GM04504 (cell line): ENCODE results near the gene SLC25A38.

Source experiments
- DNase-seq: peaks from one replicate; pipeline ENCODE4 v3.0.0-alpha.2; 2012; ENCODE audit warnings: low read depth

SLC25A38 gene

DNA sequence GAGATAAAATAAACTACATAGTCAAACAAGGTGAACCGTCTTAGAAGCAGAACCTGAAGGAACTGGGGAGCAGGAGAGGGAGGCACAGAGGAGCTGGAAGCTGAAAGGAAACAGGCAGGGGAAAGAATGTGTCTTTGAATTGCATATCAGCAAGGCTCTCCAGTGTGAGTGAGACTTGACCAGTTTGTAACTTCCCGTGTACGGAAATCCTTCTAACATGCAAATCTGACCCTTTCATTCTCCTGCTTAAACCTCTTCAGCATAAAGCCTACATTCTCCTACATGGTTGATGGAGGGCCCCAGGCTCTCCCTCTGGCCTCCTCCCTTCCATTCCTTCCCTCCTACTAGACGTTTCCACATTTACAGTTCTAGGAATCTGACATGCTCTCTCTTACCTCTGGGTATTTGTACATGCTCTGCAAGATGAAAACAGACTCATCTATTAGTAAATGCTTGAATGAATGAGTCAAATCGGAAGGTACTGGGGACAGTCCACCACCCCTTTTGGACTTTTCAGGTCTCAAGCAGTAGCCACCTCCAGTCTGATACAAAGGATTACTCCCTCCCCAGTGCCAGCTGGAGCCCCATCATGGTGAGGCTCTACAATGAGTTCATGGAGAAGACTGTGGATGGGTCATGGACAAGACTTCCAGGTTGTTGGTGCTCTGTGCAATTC lies 6.1 kb upstream of the SLC25A38 start:
- no peak for DNase-seq

DNA sequence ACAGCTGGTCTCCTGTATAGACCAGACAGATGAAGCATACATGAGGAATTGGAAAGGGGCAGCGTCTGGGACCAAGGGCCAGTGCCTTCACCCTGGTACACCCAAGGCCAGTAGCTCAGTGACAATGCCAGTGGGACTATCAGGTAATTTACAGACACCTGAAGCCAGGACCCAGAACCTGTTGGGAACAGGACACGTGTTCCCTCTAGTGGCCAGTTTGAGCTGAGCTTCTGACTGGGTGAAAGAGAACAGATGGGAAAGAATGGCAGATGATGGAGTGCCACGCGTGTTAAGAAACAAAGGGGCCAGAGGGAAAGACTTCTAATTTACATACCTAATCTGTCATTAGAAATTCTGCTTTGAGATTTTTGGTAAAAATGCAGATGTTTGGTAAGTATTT lies 5.1 kb upstream of the SLC25A38 start:
- no peak for DNase-seq

DNA sequence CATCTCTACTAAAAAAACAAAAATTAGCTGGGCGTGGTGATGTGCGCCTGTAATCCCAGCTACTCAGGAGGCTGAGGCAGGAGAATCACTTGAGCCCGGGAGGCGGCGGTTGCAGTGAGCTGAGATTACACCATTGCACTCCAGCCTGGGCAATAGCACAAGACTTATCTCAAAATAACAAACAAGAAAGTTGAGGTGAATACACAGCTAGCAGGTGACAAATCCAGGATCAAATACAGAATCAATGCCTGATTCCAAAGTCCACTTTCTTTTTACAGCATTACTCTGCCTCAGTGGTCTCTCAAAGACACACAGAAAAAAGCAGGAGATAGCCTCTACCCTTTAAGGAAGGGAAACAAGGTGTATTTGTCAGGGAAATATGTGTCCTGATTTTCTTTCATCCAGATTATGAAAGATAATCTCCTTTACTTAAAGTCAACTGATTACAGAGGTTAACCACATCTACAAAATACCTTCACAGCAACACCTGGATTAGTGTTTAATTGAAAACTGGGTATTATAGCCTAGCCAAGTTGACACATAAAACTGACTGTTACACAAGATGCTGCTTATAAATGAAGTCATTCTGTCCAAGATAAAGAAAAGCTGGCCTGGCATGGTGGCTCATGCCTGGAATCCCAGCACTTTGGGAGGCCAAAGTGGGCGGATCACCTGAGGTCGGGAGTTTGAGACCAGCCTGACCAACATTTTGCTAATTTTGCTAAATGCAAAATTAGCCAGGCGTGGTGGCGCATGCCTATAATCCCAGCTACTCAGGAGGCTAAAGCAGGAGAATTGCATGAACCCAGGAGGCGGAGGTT lies 4.0 kb upstream of the SLC25A38 start:
- DNase-seq, result no peak

DNA sequence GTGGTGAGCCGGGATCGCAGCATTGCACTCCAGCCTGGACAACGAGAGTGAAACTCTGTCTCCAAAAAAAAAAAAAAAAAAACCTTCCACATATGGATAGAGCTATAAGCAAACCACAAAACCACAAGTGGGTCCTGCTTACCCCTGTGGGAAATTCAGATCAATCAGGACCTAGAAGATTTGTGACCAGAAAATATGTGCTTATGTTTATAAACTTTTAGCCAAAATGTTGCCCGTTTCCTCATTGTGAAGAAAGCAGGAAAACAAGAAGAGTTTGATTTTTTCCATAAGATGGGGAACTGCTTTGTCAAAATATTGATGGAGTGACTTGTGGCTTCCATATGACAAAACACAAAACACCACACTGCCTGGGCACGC lies 3.4 kb upstream of the SLC25A38 start:
- no peak for DNase-seq

DNA sequence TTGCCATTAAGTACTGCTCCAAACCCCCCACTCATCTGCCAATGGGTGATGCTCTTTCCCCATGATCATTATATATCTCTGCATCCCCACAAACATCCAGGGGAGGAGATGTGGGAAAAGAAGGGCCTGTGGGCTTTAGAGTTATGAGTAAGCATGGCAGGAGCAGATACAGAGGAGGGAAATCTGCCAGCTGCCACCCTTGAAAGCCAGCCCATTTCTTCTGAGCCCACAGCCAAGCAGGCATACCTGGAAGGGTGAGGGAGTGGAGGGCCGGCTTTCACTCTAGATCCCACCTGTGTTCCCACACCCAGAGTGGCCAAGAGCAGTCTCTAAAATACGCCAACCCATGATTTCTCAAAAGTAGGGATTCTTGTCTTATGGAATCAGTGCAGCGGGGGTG lies 1.7 kb upstream of the SLC25A38 start:
- no peak for DNase-seq

DNA sequence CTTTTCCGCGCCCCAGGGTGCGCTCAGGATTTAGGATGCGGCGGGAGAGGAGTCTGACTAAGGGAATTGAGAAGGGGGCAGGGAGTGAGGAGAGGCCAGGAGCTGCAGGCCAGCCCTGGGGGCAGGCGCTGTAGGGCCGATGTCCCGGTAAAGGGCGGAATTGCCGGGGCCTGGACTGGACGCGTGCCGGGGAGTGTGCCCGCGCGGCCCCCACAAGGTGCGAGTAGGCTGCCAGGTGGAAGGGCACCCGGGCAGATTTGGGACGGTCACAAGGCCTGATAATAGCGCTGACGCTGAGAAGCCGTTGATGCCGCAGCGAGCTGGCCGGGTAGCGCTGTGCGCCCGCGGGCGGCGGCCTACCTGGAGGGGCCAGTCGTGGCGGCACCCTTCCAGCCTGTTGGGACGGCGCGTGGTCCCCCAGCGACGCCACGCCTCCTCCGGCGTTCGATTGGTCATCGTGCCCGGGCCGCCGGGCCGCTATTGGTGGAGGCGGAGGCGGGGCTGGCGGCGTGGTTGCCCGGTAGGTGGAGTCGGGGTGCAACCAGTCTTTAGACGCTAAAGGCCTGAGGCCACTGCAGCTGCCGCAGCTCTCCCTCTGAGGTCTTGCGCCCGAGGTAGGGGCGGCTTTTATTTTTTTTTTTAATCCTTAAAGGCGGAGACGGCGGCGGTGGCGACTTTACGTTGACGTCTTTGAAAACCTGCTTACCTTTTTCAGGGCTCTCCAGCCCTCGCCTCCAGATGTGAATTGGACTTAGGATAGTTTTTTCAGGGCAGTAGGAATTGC lies 903 bp downstream of the SLC25A38 start:
- DNase-seq, result peak; percentile 79

DNA sequence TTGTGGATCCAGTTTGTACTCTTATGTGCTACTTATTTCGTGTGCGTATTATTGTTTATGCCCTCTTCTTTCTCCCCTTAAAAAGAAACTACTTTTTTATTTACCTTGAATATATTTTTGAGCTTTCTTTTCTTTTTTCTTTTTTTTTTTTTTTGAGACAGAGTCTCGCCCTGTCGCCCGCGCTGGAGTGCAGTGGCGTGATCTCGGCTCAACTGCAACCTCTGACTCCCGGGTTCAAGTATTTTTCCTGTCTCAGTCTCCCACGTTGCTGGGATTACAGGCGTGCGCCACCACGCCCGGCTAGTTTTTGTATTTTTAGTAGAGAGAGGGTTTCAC lies 1.5 kb downstream of the SLC25A38 start:
- no peak for DNase-seq

DNA sequence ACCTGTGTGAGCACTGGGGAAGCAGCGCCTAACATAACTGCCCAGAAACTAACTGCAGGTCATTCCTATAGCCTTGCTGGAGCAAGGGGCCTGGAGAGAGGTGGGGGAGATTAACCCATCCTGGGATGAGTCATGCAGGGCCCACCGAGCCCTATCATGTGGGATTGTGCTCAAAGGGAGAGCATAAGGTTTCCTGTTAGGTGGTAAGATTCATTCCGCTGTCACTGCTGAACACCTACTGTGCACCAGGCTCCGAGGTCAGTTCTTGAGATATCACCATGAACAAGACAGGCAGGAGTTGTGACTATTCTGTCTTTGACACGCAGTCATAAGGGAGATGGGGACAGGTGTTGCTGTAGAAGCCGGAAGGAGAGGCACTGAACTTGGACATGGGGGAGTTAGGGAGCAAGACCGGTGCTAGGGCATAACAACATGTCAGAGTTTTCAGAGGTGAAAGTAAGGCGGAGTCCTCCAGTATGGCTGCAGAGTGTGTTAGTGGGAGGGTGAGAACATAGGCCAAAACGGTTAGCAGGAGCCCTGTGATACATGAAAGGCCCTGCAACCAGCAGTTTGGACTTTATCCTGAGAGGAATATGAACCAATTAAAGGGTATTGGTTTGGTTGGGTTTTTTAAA lies 2.4 kb downstream of the SLC25A38 start:
- DNase-seq, result no peak

DNA sequence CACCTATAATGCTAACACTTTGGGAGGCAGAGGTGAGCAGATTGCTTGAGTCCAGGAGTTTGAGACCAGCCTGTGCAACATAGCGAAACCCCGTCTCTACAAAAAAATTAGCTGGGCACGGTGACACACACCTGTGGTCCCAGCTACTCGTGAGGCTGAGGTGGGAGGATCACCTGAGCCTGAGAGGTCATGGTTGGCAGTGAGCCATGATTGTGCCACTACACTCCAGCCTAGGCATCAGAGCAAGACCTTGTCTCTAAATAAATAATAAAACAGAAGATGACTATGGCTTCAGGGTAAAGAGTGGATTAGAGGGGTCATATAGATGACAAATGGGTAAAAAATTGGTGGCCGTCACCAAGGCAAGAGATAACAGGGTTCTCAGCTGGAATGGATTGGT lies 3.1 kb downstream of the SLC25A38 start:
- DNase-seq, result no peak

DNA sequence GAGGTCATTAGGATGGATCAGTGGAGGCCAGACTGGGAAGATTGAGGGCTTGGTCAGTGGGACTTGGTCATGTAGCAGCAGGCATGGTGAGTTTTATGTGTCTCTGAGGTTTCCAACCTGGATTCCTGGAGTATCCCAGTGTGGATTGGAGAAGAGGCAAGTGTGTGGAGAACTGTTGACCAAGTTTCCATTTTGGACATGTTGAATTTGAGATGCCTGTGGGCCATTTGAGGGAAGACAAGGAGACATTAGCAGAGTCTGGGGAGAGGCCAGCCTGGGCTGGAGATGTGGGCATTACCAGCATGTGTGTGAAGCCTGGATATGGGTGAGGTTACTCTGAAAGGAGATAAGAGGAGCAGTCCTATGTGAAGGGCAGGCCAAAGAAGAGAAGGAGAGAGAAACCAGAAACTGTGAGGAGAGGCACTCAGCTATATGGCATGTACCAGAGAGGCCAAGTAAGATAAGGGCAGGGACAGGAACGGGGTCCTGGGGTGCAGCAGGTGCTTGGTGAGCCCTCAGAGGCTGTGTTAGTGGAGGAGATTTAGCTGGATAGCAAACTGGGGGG lies 4.3 kb downstream of the SLC25A38 start:
- DNase-seq, result no peak

DNA sequence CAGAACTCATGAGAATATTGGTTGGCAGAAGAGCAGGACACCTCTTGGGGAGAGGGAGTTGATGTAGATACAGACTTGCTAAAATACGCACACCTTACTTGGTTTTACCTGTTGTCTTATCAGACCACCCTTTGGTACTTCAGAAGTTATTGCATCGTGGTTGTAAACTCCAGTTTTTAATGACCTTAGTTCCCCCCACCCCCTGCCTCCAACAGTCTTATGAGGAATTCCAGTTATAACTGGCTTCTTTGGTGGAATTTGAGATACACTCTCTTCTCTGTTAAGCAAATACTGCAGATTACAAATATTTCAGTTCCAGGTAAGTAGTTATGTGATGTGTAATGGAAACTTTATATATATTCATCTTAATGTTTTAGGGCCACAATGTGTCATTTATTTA lies 5.0 kb downstream of the SLC25A38 start:
- DNase-seq, result no peak

DNA sequence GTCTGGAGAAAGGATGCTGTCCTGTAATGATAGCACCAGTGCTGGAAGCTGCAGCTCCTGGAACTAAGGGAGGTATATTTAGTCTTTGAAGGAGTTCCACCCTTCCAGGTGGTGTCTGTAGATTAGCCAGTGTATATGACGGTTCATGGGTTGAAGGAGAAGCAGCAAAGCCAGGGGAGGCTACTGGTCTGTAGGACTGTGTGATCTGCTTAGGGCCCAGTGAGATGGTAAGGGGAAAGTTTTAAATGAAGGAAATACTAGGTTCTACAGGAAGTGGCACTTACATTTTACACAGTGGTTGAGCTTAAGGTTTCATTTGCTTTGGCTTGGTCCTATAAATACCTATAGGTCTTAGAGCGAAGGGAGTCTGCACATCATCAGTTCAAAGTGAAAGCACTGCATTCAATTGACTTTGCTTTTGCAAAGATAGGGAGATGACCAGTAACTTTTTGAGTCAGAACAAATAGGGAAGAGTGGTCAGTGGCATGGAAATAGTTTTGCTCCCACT lies 5.6 kb downstream of the SLC25A38 start:
- no peak for DNase-seq

DNA sequence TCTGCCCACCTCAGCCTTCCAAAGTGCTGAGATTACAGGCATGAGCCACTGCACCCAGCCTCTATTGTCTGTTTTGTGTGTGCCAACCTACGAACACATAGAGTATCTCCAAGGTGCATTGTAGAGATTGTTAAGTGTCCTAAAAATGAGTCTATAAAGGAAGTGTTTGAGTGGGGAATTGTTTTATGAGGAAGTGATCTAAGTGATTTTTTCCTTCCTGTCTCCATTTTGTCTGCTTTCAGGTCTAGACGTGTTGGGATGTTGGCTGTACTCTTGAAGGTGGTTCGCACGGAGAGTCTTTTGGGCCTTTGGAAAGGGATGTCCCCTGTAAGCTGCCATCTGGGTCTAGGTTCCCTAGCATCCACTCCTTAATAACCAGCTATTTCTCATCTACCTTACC lies 7.0 kb downstream of the SLC25A38 start:
- no peak for DNase-seq

DNA sequence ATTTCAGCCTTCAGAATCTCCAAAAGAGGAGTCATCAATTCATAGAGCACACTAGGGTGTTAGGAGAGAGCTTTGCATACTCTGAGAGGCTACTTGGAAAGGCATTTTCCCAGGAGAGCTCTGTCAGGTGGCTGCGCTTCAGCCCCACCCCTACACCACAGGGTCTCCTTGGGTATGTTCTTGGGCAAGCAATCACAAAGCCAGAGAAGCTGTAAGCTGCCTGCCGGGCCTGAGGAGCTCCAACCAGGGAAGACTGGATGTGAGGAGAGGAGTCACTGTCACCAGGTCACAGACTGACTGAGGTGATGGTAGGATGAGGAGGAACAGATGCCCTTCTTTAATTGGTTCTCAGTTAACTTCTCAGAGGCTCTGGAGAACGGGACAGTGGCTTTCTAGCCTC lies 13.5 kb downstream of the SLC25A38 start:
- no peak for DNase-seq

DNA sequence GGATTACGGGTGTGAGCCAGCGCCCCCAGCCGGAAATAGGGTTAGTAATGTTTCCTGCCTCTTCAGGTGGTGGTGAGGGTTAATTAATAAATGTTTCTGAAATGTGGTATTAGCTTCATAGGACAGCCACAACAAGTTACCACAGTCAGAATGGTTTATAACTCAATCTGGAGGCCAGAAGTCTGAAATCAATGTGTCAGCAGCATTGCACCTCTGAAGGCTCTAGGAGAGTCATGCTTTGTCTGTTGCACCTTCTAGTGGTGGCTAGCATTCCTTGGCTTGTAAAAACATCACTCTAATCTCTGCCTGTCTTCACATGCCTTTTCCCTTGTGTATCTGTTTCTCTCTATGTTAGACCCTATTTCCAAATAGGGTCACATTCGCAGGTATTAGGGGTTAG lies 15.5 kb downstream of the SLC25A38 start:
- no peak for DNase-seq

DNA sequence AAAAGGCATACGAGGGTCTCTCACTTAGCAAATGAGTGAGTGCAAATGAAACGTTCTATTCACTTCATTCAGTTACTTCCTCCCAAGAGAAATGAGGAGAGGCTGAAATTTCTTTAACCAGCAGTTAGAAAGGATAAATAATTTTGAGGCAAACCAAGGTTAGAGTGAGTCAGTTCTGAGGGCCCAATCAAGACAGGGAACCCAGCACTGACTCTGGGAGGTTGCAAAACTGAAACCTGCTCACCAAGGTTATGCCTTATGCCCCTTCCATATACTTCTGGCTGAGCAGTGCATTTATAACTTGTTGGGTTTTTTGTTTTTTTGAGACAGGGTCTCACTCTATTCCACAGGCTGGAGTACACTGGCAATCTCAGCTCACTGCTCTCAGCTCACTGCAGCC lies 18.8 kb downstream of the SLC25A38 start:
- no peak for DNase-seq

DNA sequence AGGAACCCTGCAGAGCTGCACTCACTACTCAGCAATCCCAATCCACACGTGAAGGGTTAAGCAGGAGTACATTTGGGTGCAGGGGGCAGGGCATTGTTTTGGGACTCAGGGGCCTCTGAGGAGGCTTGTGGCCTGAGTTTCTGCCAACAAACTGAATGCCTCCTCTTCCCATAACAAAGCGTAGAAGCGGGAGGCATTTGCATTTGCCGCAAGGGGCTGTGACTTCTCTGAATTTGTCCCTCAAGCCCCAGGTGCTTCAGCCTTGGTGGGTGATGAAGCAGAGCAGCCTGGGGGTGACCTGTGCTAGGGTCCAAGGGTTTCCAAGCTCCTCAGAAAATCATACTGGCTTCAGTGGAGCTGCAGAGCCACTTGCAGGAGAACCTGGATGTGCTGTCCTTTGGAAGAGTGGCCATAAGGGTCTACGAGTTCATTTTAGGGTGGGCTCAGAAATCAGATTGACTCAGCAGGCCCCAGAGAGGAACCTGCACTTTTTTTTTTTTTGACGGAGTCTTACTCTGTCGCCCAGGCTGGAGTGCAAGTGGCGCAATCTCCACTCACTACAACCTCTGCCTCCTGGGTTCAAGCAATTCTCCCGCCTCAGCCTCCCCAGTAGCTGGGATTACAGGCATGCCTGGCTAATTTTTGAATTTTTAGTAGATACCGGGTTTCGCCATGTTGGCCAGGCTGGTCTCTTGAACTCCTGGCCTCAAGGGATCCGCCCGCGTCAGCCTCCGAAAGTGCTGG lies 21.9 kb downstream of the SLC25A38 start:
- DNase-seq, result no peak

DNA sequence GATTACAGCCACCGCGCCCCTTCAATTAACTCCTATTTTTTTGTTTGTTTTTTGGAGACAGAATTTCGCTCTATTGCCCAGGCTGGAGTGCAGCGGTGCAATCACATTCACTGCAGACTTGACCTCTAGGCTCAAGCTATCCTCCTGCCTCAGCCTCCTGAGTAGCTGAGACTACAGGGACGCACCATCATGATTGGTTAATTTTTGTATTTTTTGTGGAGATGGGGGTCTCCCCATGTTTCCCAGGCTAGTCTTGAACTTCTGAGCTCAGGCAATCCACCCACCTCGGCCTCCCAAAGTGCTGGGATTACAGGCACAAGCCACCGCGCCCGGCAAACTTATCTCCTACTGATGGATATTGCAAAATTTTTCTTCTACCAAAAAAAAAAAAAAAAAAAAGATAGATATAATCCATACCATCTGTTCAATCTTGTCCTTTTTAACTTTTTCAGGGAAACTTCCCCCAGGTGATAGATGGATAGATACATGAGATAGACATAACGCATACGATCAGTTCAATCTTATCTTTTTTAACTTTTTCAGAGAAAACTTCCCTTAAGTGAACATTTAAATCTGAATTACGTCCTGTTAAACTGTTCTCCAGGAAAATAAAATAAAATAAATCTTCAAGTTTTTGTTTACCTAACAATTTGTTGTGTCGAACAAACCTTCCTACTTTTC lies 22.7 kb downstream of the SLC25A38 start:
- no peak for DNase-seq

DNA sequence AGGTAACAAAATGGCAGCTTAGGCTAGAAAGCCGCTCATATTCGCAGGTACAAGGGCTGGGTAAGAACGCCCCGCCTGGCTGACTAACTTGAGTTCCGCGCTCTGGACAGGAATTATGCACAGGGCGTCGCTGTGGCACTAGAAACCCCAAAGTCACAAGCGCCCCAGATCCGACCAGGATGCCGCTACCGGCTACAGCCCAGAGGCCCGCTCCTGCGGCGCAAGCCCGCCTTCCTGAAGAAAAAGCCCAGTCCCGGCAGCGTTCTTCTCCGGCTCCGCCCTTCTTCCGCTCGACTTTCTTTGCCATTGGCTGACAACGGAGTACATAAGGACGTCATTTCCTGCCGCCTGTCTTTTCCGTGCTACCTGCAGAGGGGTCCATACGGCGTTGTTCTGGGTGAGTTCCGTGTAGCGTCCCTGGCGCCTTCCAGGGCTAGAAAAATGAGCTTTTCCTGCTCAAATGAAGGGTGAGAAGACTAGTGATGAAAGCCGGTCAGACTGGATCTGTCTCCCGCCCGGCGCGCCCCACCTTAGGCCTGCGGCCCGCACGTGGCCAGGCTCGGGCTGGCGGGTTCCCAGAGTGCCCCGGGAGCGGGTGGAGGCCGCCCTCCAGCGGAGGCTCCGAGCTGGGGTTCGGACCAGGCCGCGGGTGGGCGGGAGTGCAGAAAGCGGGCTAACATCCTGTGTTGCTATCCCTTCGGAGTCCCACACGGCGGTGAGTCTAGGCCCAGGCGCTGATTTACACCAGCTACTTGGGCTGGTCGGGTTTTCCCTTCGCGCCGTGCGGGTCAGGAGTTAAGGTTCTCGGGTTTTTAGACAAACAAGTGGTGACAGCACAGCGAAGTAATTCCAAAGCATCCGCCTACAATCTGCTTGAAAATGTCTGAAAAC lies 23.4 kb downstream of the SLC25A38 start, which contains the start of gene RPSA:
TSS of gene RPSA (plus strand) at position 353 of the 891 bp plus-strand sequence. CDS start 934 bp downstream, outside the sequence.
- peak; percentile 92 for DNase-seq

DNA sequence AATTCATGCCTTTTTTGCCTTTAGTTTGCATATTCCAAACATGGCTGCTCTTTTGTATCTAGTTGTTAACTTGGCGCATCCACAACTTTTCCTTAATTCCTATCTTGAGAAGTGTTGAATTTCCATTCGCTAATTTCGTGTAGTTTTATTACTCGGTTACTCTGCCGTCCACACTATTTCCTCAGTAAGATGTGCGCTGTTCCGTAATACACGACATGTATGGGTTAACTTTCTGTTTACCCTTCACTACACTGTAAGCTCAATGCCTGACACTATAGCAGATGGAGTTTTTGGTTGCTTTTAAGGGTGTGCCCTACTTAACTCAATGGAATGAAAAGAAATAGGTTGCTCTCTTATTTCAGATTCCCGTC lies 24.1 kb downstream of the SLC25A38 start:
- no peak for DNase-seq
